Measurements from ENCODE around the gene PRKAR1B. TPM values are rescaled to one million over a fixed set of nuclear protein-coding genes. Genes with fewer than 3 reads are reported as not detected.

Gene PRKAR1B
- total RNA-seq, 1 experiment from 2014 or later, result 14.1 TPM

DNA sequence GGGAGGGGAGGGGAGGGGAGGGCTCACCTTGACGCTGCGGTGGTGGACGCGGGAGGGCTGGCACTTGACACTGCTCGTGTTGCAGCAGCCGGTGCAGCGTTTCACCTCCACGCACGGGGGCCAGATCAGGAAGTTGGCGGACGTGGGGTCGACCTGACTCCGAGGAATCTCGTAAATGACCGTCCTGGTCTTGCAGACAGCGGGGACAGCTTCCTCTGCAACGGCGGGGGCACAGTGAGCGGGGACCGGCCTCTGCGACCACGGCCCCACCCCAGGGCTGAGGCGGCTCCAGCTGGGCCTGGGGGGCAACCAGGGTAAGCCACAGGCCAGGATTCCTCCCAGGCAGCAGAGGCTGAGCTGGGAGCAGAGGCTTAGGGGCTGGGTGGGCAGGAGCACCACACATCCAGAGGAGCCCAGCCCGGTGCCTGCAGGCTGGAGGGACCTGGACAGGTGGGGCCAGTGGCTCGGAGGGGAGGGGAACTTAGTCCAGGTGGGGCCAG is 216.2 kb downstream of the PRKAR1B start:
- no peaks in the 10 kb centered on the region for H3K27me3 ChIP-seq (ENCODE audit: insufficient read depth, low read length)
- DNase-seq (ENCODE audit: low read depth, low spot score) (no peak), ATAC-seq (no peak)
- no peak overlapping the region for H3K27ac ChIP-seq (ENCODE audit: low read depth, low read length)
- RAD21 ChIA-PET (ENCODE audit: low non-redundant PET in 1 of 2, low total read pairs in 2 of 2, uncharacterized antibody in 2 of 2, unreplicated experiment in 2 of 2), result interaction anchor here in 1 of 2 experiments (0.6 kb wide), 1 partner anchor 98 kb away, joined by 4 read pairs; no protein-coding TSS in a partner anchor
- no peaks in the 10 kb centered on the region for H3K9me3 ChIP-seq (ENCODE audit: control insufficient read depth in 1 of 2, insufficient read depth in 1 of 2, low read depth in 1 of 2, low read length in 2 of 2)
- no peaks in the 10 kb centered on the region for H4K20me1 ChIP-seq (ENCODE audit: insufficient read depth)
- TF ChIP-seq POLR2AphosphoS5 (IDR thresholded peaks at IDR 0.05; ENCODE audit: low read depth, low read length), result no peak
- TF ChIP-seq, protein P1, sequence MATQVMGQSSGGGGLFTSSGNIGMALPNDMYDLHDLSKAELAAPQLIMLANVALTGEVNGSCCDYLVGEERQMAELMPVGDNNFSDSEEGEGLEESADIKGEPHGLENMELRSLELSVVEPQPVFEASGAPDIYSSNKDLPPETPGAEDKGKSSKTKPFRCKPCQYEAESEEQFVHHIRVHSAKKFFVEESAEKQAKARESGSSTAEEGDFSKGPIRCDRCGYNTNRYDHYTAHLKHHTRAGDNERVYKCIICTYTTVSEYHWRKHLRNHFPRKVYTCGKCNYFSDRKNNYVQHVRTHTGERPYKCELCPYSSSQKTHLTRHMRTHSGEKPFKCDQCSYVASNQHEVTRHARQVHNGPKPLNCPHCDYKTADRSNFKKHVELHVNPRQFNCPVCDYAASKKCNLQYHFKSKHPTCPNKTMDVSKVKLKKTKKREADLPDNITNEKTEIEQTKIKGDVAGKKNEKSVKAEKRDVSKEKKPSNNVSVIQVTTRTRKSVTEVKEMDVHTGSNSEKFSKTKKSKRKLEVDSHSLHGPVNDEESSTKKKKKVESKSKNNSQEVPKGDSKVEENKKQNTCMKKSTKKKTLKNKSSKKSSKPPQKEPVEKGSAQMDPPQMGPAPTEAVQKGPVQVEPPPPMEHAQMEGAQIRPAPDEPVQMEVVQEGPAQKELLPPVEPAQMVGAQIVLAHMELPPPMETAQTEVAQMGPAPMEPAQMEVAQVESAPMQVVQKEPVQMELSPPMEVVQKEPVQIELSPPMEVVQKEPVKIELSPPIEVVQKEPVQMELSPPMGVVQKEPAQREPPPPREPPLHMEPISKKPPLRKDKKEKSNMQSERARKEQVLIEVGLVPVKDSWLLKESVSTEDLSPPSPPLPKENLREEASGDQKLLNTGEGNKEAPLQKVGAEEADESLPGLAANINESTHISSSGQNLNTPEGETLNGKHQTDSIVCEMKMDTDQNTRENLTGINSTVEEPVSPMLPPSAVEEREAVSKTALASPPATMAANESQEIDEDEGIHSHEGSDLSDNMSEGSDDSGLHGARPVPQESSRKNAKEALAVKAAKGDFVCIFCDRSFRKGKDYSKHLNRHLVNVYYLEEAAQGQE (IDR thresholded peaks at IDR 0.05; ENCODE audit: low read depth), result no peak
- TF ChIP-seq ZBTB33 (IDR thresholded peaks at IDR 0.05; ENCODE audit: extremely low read depth, insufficient replicate concordance, low read length), result no peak
- TF ChIP-seq CEBPB (IDR thresholded peaks at IDR 0.05; ENCODE audit: low read depth), result no peak
- TF ChIP-seq, protein P2, sequence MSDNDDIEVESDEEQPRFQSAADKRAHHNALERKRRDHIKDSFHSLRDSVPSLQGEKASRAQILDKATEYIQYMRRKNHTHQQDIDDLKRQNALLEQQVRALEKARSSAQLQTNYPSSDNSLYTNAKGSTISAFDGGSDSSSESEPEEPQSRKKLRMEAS (IDR thresholded peaks at IDR 0.05), result no peak
- no peak for TF ChIP-seq SP1 (IDR thresholded peaks at IDR 0.05; ENCODE audit: low read depth)
- no peak for TF ChIP-seq EZH2phosphoT487 (IDR thresholded peaks at IDR 0.05; ENCODE audit: borderline replicate concordance)
- TF ChIP-seq YY1 (IDR thresholded peaks at IDR 0.05; ENCODE audit: extremely low read depth, insufficient replicate concordance, low read depth, low read length), result no peak
- TF ChIP-seq ZFX (IDR thresholded peaks at IDR 0.05), result no peak
- TF ChIP-seq, protein P3, sequence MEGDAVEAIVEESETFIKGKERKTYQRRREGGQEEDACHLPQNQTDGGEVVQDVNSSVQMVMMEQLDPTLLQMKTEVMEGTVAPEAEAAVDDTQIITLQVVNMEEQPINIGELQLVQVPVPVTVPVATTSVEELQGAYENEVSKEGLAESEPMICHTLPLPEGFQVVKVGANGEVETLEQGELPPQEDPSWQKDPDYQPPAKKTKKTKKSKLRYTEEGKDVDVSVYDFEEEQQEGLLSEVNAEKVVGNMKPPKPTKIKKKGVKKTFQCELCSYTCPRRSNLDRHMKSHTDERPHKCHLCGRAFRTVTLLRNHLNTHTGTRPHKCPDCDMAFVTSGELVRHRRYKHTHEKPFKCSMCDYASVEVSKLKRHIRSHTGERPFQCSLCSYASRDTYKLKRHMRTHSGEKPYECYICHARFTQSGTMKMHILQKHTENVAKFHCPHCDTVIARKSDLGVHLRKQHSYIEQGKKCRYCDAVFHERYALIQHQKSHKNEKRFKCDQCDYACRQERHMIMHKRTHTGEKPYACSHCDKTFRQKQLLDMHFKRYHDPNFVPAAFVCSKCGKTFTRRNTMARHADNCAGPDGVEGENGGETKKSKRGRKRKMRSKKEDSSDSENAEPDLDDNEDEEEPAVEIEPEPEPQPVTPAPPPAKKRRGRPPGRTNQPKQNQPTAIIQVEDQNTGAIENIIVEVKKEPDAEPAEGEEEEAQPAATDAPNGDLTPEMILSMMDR (IDR thresholded peaks at IDR 0.05 in 2 of 3, conservative IDR thresholded peaks at IDR 0.05 in 1 of 3; ENCODE audit: borderline replicate concordance in 1 of 3, insufficient read depth in 1 of 3, low read depth in 2 of 3, low read length in 2 of 3), result no peak
- no peak for TF ChIP-seq CBX3 (IDR thresholded peaks at IDR 0.05; ENCODE audit: low read depth)
- no peak for TF ChIP-seq JUND (IDR thresholded peaks at IDR 0.05)
- TF ChIP-seq ELF1 (IDR thresholded peaks at IDR 0.05; ENCODE audit: borderline replicate concordance, low read depth), result no peak
- TF ChIP-seq POLR2A (IDR thresholded peaks at IDR 0.05; ENCODE audit: borderline replicate concordance, extremely low read depth, insufficient read depth, insufficient read length), result no peak
- TF ChIP-seq ZNF274 (IDR thresholded peaks at IDR 0.05; ENCODE audit: low read depth, low read length), result no peak
- TF ChIP-seq FOSL1 (IDR thresholded peaks at IDR 0.05; ENCODE audit: low read depth), result no peak
- TF ChIP-seq, protein P4, sequence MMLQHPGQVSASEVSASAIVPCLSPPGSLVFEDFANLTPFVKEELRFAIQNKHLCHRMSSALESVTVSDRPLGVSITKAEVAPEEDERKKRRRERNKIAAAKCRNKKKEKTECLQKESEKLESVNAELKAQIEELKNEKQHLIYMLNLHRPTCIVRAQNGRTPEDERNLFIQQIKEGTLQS (IDR thresholded peaks at IDR 0.05), result no peak
- TF ChIP-seq SIN3A (IDR thresholded peaks at IDR 0.05; ENCODE audit: low read depth), result no peak
- no peak overlapping the region for H3K4me2 ChIP-seq (ENCODE audit: low read length)
- BruUV-seq (replicated peaks), result no TSS peak
- no peak overlapping the region for H3K9ac ChIP-seq (ENCODE audit: low read length)
- intact Hi-C loops (cut with micrococcal nuclease), result loop anchor here (10.0 kb wide), 1 partner anchor 186 kb away; no protein-coding TSS in a partner anchor
- CTCF ChIA-PET, result no interaction called here
- H2AFZ ChIP-seq (ENCODE audit: low read depth, low read length, poor library complexity, severe bottlenecking), result no peak overlapping the region
- no peaks in the 10 kb centered on the region for H3K9me2 ChIP-seq (ENCODE audit: insufficient read depth)
- H3K36me3 ChIP-seq (ENCODE audit: control insufficient read depth in 1 of 2, insufficient read depth in 2 of 2, low read length in 2 of 2), result no peaks in the 10 kb centered on the region; a peak in 2 of 4 replicates
- no peak overlapping the region for H3K4me3 ChIP-seq (replicated peaks in 1 of 2; ENCODE audit: low read depth in 1 of 2, low read length in 2 of 2)
- peaks cover 0 to 18% of the 10 kb centered on the region in 2 experiments; a peak in 2 of 4 replicates for H3K4me1 ChIP-seq (ENCODE audit: control insufficient read depth in 1 of 2, insufficient read depth in 2 of 2, low read length in 2 of 2)
- POLR2A ChIA-PET, result no interaction called here
- H3K79me2 ChIP-seq (ENCODE audit: insufficient read depth, low read length), result peaks cover 31% of the 10 kb centered on the region

All from HCT116 (cell line).